ENCODE data around the gene CRIM1. TPM values are rescaled to one million over a fixed set of nuclear protein-coding genes. Genes with fewer than 3 reads are reported as not detected.

The CRIM1 gene
- total and polyA plus RNA-seq, 2 experiments from 2014 or later = 10.5 to 36.4 TPM

DNA sequence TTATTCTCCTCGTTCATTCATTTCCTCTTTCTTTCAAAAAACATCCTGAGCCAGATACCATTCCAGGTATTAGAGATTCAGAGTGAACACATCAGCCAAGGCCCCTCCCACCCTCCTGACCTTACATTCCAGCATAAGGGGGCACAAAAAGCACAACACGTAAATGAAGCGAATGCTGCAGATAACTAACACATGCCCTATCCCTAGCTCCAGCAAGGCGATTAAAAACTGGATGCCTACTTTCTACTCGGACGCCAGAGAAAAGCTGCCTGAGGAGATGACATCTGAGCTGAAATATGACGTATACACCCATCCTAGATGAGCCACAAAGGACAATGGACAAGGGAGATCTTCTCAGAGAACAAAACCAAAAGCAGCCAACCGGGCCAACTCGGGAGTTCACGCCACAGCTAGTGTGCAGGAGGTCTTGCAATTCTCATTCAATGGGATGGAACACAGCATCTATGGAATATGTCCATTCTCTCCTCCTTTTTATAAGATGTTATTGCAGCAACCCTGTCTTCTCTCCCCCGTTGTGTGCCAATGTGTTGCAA, 208.9 kb downstream of the CRIM1 start:
- Histone ChIP-seq H3K9me2 (ENCODE audit: insufficient read depth) (no peaks in the 10 kb centered on the region), H2AFZ (no peak overlapping the region), H3F3A (replicated peaks; ENCODE audit: low read depth) (no peaks in the 10 kb centered on the region), H3K4me2 (no peak overlapping the region), H3K27ac (ENCODE audit: low read depth) (no peak overlapping the region), H3K36me3 (ENCODE audit: insufficient read depth) (no peaks in the 10 kb centered on the region), H3K79me2 (replicated peaks; ENCODE audit: insufficient read depth) (peaks cover 5% of the 10 kb centered on the region; the same call in 1 of the 2 replicates), H4K20me1 (replicated peaks; ENCODE audit: insufficient read depth) (no peaks in the 10 kb centered on the region), H3K4me1 (ENCODE audit: insufficient read depth) (peaks cover 38% of the 10 kb centered on the region), H3K27me3 (ENCODE audit: insufficient read depth) (no peaks in the 10 kb centered on the region), H3K4me3 (no peak overlapping the region)
- no peak overlapping the region for H3K4me3 Mint-ChIP-seq
- peaks cover 16% of the 10 kb centered on the region; the same call in 2 of the 3 replicates for H3K36me3 Mint-ChIP-seq (ENCODE audit: low read depth)
- ATAC-seq (no peak), DNase-seq (ENCODE audit: low spot score) (no peak)
- H3K27ac Mint-ChIP-seq = no peak overlapping the region
- no peak for TF ChIP-seq CREB1 (CRISPR knock-in tag; IDR thresholded peaks at IDR 0.05; ENCODE audit: low read depth)
- TF ChIP-seq ZNF331 (CRISPR knock-in tag; IDR thresholded peaks at IDR 0.05; ENCODE audit: low read depth) = no peak
- H3K27me3 Mint-ChIP-seq (ENCODE audit: insufficient read depth, low read depth, poor library complexity) = peaks cover 6% of the 10 kb centered on the region
- H3K9me3 Mint-ChIP-seq = no peaks in the 10 kb centered on the region; the same call in 2 of the 3 replicates
- peaks cover 69% of the 10 kb centered on the region for H3K4me1 Mint-ChIP-seq

GRCh38 chr2:36565712-36566111, 210.1 kb downstream of the CRIM1 start:
- Histone ChIP-seq H3K4me2 (no peak overlapping the region), H3K36me3 (ENCODE audit: insufficient read depth) (no peaks in the 10 kb centered on the region), H4K20me1 (replicated peaks; ENCODE audit: insufficient read depth) (no peaks in the 10 kb centered on the region), H3K4me1 (ENCODE audit: insufficient read depth) (peaks cover 37% of the 10 kb centered on the region), H2AFZ (no peak overlapping the region), H3K27ac (ENCODE audit: low read depth) (no peak overlapping the region), H3K9me2 (ENCODE audit: insufficient read depth) (no peaks in the 10 kb centered on the region), H3F3A (replicated peaks; ENCODE audit: low read depth) (no peaks in the 10 kb centered on the region), H3K79me2 (replicated peaks; ENCODE audit: insufficient read depth) (peaks cover 6% of the 10 kb centered on the region; the same call in 1 of the 2 replicates), H3K4me3 (no peak overlapping the region), H3K27me3 (ENCODE audit: insufficient read depth) (no peaks in the 10 kb centered on the region)
- Mint-ChIP-seq H3K27ac (no peak overlapping the region), H3K4me1 (peaks cover 65% of the 10 kb centered on the region), H3K27me3 (ENCODE audit: insufficient read depth, low read depth, poor library complexity) (peaks cover 6% of the 10 kb centered on the region), H3K36me3 (ENCODE audit: low read depth) (peaks cover 16% of the 10 kb centered on the region; the same call in 2 of the 3 replicates), H3K9me3 (no peaks in the 10 kb centered on the region; the same call in 2 of the 3 replicates), H3K4me3 (no peak overlapping the region)
- ATAC-seq (no peak), DNase-seq (ENCODE audit: low spot score) (no peak)
- TF ChIP-seq JUNB (IDR thresholded peaks at IDR 0.05; ENCODE audit: unreplicated experiment) = no peak
- TF ChIP-seq EZH2 (IDR thresholded peaks at IDR 0.05; ENCODE audit: low read depth, unreplicated experiment) = no peak
- no peak for TF ChIP-seq POLR2AphosphoS5 (IDR thresholded peaks at IDR 0.05; ENCODE audit: low read depth)
- no peak for TF ChIP-seq STAT1 (IDR thresholded peaks at IDR 0.05; ENCODE audit: unreplicated experiment)
- no peak for TF ChIP-seq CREB1 (CRISPR knock-in tag; IDR thresholded peaks at IDR 0.05; ENCODE audit: low read depth)
- TF ChIP-seq ETS1 (IDR thresholded peaks at IDR 0.05) = no peak
- TF ChIP-seq EZH2phosphoT487 (IDR thresholded peaks at IDR 0.05; ENCODE audit: unreplicated experiment) = no peak
- no peak for TF ChIP-seq CTCF (conservative IDR thresholded peaks at IDR 0.05; ENCODE audit: low read depth in 2 of 2)
- TF ChIP-seq ZNF114 (CRISPR knock-in tag; IDR thresholded peaks at IDR 0.05) = no peak
- TF ChIP-seq ZNF331 (CRISPR knock-in tag; IDR thresholded peaks at IDR 0.05; ENCODE audit: low read depth) = no peak
- TF ChIP-seq ZNF462 (CRISPR knock-in tag; IDR thresholded peaks at IDR 0.05) = no peak
- no peak for TF ChIP-seq NANOG (IDR thresholded peaks at IDR 0.05; ENCODE audit: borderline replicate concordance)
